Vagina (tissue), 2 donors: ENCODE results near the gene SPECC1. TPM values are rescaled to one million over a fixed set of nuclear protein-coding genes. Genes with fewer than 3 reads are reported as not detected.
A peak's percentile ranks its signal among the peaks of the same experiment; 100 is the strongest.

Source experiments
- DNase-seq, 2 donors: peaks; one replicate each; pipeline ENCODE4 v3.0.0-alpha.2; 2017; ENCODE audit errors: extremely low spot score in 2 of 2
- H3K27ac ChIP-seq: fragments of 200-600 bp; sonication (generic); one replicate; pipeline ENCODE4 v1.5.1; 2019
- H3K27me3 ChIP-seq: fragments of 200-600 bp; sonication (generic); one replicate; pipeline ENCODE4 v1.5.1; 2019
- H3K36me3 ChIP-seq, 2 donors: fragments of 200-600 bp; sonication (generic); one replicate each; pipeline ENCODE4 v1.5.1; 2017 to 2019
- H3K4me1 ChIP-seq: fragments of 200-600 bp; sonication (generic); one replicate; pipeline ENCODE4 v1.5.1; 2019
- H3K4me3 ChIP-seq, 2 donors: fragments of 200-600 bp; sonication (generic); 1 replicate in 1 of 2; 2 replicates in 1 of 2; pipeline ENCODE4 v1.5.1; 2016 to 2019
- H3K9me3 ChIP-seq: fragments of 200-600 bp; sonication (generic); one replicate; pipeline ENCODE4 v1.5.1; 2019
- POLR2A ChIP-seq, 2 donors: fragments of 450-650 bp; IDR thresholded peaks; one replicate each; pipeline ENCODE4 v1.6.1; 2017; ENCODE audit warnings: antibody characterized with exemption in 2 of 2, mild to moderate bottlenecking in 2 of 2, moderate library complexity in 2 of 2
- POLR2AphosphoS5 ChIP-seq, 2 donors: sonication (generic); formaldehyde crosslinking; IDR thresholded peaks; one replicate each; pipeline ENCODE4 v1.9.0; 2017; ENCODE audit warnings: antibody characterized with exemption in 2 of 2, mild to moderate bottlenecking in 2 of 2, low read depth in 1 of 2; ENCODE audit not compliant: insufficient read depth in 1 of 2
- intact Hi-C: fragments of 100-400 bp; cut with DNase I; formaldehyde crosslinking; loops from one replicate; pipeline ENCODE4 v1.15.1; 2023
- total RNA-seq: library from RNA; depleted of rRNA; stranded (reverse); fragments of >200 nt; gene quantifications from one replicate; pipeline ENCODE4 v1.2.3, GENCODE V29; 2016
- TF ChIP-seq, protein P1 (sequence below), 3 experiments: fragments of 450-650 bp in 2 of 3; fragments of 200-600 bp in 1 of 3; sonication (generic) in 1 of 3; IDR thresholded peaks; one replicate each; pipeline ENCODE4 v1.5.1; 2017 to 2019; ENCODE audit warnings: antibody characterized with exemption in 3 of 3, mild to moderate bottlenecking in 2 of 3, moderate library complexity in 2 of 3

The SPECC1 gene
- total RNA-seq, 1 donor from 2014 or later = 25.3 TPM

DNA sequence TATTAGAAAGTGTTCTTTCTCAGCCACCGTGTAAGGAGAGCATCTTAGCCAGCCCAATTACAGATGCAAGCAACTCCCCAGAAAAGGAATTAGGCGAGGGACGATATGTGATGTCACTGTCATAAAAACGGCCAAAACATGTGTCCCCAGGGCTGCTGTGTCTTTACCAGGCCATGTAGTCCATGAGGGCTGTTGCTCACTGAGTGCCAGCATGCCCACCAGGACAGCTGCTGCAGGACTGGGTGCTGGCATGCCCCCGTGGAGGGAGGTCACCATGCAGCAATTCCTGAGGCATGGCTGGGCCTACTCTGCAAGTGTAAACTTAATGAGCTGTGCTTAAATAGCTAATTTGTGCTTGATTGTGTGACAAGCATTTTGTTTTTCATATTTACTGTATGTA, 301.3 kb downstream of the SPECC1 start:
- Histone ChIP-seq H3K4me1 (no peaks in the 10 kb centered on the region), H3K27ac (no peak overlapping the region), H3K9me3 (peaks cover 5% of the 10 kb centered on the region), H3K27me3 (no peaks in the 10 kb centered on the region), H3K4me3 (no peak overlapping the region), H3K36me3 (no peaks in the 10 kb centered on the region)
- intact Hi-C loops = loop anchor here (10.0 kb wide), 1 partner anchor 316 kb away; no protein-coding TSS in a partner anchor
- no peak for TF ChIP-seq POLR2A (IDR thresholded peaks at IDR 0.05)
- TF ChIP-seq, protein P1, sequence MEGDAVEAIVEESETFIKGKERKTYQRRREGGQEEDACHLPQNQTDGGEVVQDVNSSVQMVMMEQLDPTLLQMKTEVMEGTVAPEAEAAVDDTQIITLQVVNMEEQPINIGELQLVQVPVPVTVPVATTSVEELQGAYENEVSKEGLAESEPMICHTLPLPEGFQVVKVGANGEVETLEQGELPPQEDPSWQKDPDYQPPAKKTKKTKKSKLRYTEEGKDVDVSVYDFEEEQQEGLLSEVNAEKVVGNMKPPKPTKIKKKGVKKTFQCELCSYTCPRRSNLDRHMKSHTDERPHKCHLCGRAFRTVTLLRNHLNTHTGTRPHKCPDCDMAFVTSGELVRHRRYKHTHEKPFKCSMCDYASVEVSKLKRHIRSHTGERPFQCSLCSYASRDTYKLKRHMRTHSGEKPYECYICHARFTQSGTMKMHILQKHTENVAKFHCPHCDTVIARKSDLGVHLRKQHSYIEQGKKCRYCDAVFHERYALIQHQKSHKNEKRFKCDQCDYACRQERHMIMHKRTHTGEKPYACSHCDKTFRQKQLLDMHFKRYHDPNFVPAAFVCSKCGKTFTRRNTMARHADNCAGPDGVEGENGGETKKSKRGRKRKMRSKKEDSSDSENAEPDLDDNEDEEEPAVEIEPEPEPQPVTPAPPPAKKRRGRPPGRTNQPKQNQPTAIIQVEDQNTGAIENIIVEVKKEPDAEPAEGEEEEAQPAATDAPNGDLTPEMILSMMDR (IDR thresholded peaks at IDR 0.05) = no peak
- no peak for TF ChIP-seq POLR2AphosphoS5 (IDR thresholded peaks at IDR 0.05; ENCODE audit: insufficient read depth in 1 of 2, low read depth in 1 of 2)
- no peak for DNase-seq

DNA sequence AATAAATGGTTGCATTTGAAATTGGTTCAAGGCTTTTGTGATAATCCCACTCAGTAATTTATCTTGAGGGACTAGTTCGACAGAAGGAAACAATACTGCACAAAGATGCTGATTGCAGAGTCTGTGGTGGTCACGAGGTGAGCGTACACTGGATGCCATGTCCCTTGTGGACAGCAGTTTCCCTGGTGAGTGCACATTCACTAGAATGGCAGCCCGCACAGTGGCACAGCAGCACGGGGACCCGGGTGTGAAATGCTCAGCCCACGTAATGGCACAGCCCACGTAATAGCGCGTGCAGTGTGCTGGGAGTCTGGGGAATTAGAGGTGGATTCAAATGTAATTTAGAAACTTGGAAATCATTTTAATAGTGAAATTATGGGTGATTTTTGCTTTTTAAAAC, 304.1 kb downstream of the SPECC1 start:
- Histone ChIP-seq H3K4me1 (no peaks in the 10 kb centered on the region), H3K4me3 (no peak overlapping the region), H3K9me3 (no peaks in the 10 kb centered on the region), H3K27ac (no peak overlapping the region), H3K27me3 (no peaks in the 10 kb centered on the region), H3K36me3 (no peaks in the 10 kb centered on the region)
- intact Hi-C loops = loop anchor here (10.0 kb wide), 1 partner anchor 319 kb away; no protein-coding TSS in a partner anchor
- TF ChIP-seq POLR2A (IDR thresholded peaks at IDR 0.05) (no peak), POLR2AphosphoS5 (IDR thresholded peaks at IDR 0.05; ENCODE audit: insufficient read depth in 1 of 2, low read depth in 1 of 2) (no peak)
- TF ChIP-seq, protein P1 (IDR thresholded peaks at IDR 0.05) = no peak
- no peak for DNase-seq

GRCh38 chr17:20313891-20314290, 304.7 kb downstream of the SPECC1 start:
- DNase-seq = peak in 1 of 2 donors; percentile 70

DNA sequence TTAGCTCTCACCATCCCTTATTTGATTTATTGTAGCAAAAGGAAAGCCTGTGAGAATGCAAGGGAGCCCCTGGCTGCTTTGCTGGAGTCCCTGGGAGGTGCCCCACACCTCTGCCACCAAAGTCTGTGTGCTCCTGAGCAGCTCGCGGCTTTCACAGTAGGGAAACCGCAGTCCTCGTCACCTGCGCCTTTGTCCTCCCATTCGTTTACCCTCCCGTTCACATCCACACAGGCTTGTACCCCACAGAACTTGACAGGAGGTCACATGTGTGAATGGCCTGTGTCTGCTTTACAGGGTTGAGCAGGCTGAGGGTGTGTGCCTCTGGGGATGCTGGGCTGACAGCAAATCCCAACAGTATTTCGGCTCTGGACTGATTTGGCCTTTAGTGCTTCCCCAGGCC, 305.7 kb downstream of the SPECC1 start:
- TF ChIP-seq POLR2A (IDR thresholded peaks at IDR 0.05) (no peak), POLR2AphosphoS5 (IDR thresholded peaks at IDR 0.05; ENCODE audit: insufficient read depth in 1 of 2, low read depth in 1 of 2) (no peak)
- TF ChIP-seq, protein P1 (IDR thresholded peaks at IDR 0.05) = no peak
- no peak overlapping the region for H3K4me3 ChIP-seq
- H3K27ac ChIP-seq = no peak overlapping the region
- H3K36me3 ChIP-seq = no peaks in the 10 kb centered on the region
- intact Hi-C loops = loop anchor here (10.0 kb wide), 1 partner anchor 320 kb away; no protein-coding TSS in a partner anchor
- H3K27me3 ChIP-seq = no peaks in the 10 kb centered on the region
- H3K4me1 ChIP-seq = no peaks in the 10 kb centered on the region
- no peaks in the 10 kb centered on the region for H3K9me3 ChIP-seq
- no peak for DNase-seq

More at GRCh38 chr17:20313891-20314290, 304.7 kb downstream of the SPECC1 start:
- no peaks in the 10 kb centered on the region for H3K9me3 ChIP-seq
- H3K36me3 ChIP-seq = no peaks in the 10 kb centered on the region
- no peaks in the 10 kb centered on the region for H3K4me1 ChIP-seq
- H3K4me3 ChIP-seq = no peak overlapping the region
- intact Hi-C loops = loop anchor here (10.0 kb wide), 1 partner anchor 319 kb away; no protein-coding TSS in a partner anchor
- no peak overlapping the region for H3K27ac ChIP-seq
- H3K27me3 ChIP-seq = no peaks in the 10 kb centered on the region
- TF ChIP-seq POLR2A (IDR thresholded peaks at IDR 0.05) = no peak
- TF ChIP-seq, protein P1 (IDR thresholded peaks at IDR 0.05) = no peak
- TF ChIP-seq POLR2AphosphoS5 (IDR thresholded peaks at IDR 0.05; ENCODE audit: insufficient read depth in 1 of 2, low read depth in 1 of 2) = no peak

- intact Hi-C loops = loop anchor here (10.0 kb wide), 1 partner anchor 321 kb away; no protein-coding TSS in a partner anchor
- H3K27me3 ChIP-seq = no peaks in the 10 kb centered on the region
- H3K4me1 ChIP-seq = peaks cover 2% of the 10 kb centered on the region
- H3K27ac ChIP-seq = no peak overlapping the region
- no peaks in the 10 kb centered on the region for H3K36me3 ChIP-seq
- no peaks in the 10 kb centered on the region for H3K9me3 ChIP-seq
- no peak for DNase-seq
- no peak overlapping the region for H3K4me3 ChIP-seq
- TF ChIP-seq, protein P1 (IDR thresholded peaks at IDR 0.05) = no peak
- TF ChIP-seq POLR2AphosphoS5 (IDR thresholded peaks at IDR 0.05; ENCODE audit: insufficient read depth in 1 of 2, low read depth in 1 of 2) (no peak), POLR2A (IDR thresholded peaks at IDR 0.05) (no peak)
Measured at GRCh38 chr17:20315311-20315710, 306.2 kb downstream of the SPECC1 start.
